Neural crest cell (in vitro differentiated cells): ENCODE measurements around the gene SAP25. TPM values are rescaled to one million over a fixed set of nuclear protein-coding genes. Genes with fewer than 3 reads are reported as not detected.

ENCODE experiments used
- DNase-seq: peaks from one replicate; pipeline ENCODE4 v3.0.0; 2021; ENCODE audit warnings: low read depth, mixed read lengths, low spot score
- H3K27ac Mint-ChIP-seq: one replicate; pipeline ENCODE4 v1.8.0; 2021; ENCODE audit warnings: mild to moderate bottlenecking, mixed read lengths; ENCODE audit not compliant: unreplicated experiment
- H3K27me3 Mint-ChIP-seq: 2 replicates; pipeline ENCODE4 v1.8.0; 2021; ENCODE audit warnings: low read depth, mild to moderate bottlenecking, mixed read lengths
- H3K36me3 Mint-ChIP-seq: 2 replicates; pipeline ENCODE4 v1.8.0; 2021; ENCODE audit warnings: low read depth, mild to moderate bottlenecking, mixed read lengths
- H3K4me1 Mint-ChIP-seq: 2 replicates; pipeline ENCODE4 v1.8.0; 2021; ENCODE audit warnings: mixed read lengths
- H3K4me3 Mint-ChIP-seq: one replicate; pipeline ENCODE4 v1.8.0; 2021; ENCODE audit warnings: mild to moderate bottlenecking, mixed read lengths
- H3K9me3 Mint-ChIP-seq: 2 replicates; pipeline ENCODE4 v1.8.0; 2021; ENCODE audit warnings: mixed read lengths
- total RNA-seq: library from RNA; stranded (reverse); gene quantifications from 2 replicates; pipeline ENCODE4 v1.2.1, GENCODE V29; 2021
- TF ChIP-seq, protein P1 (sequence below): fragments of 200-600 bp; sonication (generic); conservative IDR thresholded peaks from 2 replicates; pipeline ENCODE4 v1.5.0; 2021; ENCODE audit warnings: antibody characterized with exemption, mild to moderate bottlenecking

The SAP25 gene
- total RNA-seq, 1 donor from 2014 or later, result 3.4 TPM

- H3K4me3 Mint-ChIP-seq, result peak overlapping the region; percentile 54
- DNase-seq, result no peak
- TF ChIP-seq, protein P1, sequence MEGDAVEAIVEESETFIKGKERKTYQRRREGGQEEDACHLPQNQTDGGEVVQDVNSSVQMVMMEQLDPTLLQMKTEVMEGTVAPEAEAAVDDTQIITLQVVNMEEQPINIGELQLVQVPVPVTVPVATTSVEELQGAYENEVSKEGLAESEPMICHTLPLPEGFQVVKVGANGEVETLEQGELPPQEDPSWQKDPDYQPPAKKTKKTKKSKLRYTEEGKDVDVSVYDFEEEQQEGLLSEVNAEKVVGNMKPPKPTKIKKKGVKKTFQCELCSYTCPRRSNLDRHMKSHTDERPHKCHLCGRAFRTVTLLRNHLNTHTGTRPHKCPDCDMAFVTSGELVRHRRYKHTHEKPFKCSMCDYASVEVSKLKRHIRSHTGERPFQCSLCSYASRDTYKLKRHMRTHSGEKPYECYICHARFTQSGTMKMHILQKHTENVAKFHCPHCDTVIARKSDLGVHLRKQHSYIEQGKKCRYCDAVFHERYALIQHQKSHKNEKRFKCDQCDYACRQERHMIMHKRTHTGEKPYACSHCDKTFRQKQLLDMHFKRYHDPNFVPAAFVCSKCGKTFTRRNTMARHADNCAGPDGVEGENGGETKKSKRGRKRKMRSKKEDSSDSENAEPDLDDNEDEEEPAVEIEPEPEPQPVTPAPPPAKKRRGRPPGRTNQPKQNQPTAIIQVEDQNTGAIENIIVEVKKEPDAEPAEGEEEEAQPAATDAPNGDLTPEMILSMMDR, result no peak
- no peaks in the 10 kb centered on the region for H3K9me3 Mint-ChIP-seq
- H3K27me3 Mint-ChIP-seq, result peaks cover 3% of the 10 kb centered on the region
- peaks cover 5% of the 10 kb centered on the region for H3K4me1 Mint-ChIP-seq
- H3K27ac Mint-ChIP-seq, result no peak overlapping the region
- H3K36me3 Mint-ChIP-seq, result no peaks in the 10 kb centered on the region
These were observed 39.9 kb upstream of the SAP25 start for GRCh38 chr7:100613412-100614175.

GRCh38 chr7:100612730-100613390 is 39.2 kb upstream of the SAP25 start:
- no peak overlapping the region for H3K27ac Mint-ChIP-seq
- no peaks in the 10 kb centered on the region for H3K9me3 Mint-ChIP-seq
- H3K4me1 Mint-ChIP-seq, result peaks cover 5% of the 10 kb centered on the region
- H3K4me3 Mint-ChIP-seq, result peak overlapping the region; percentile 98
- no peaks in the 10 kb centered on the region for H3K36me3 Mint-ChIP-seq
- DNase-seq, result no peak
- TF ChIP-seq, protein P1, result peak; percentile 27
- H3K27me3 Mint-ChIP-seq, result peaks cover 6% of the 10 kb centered on the region

DNA sequence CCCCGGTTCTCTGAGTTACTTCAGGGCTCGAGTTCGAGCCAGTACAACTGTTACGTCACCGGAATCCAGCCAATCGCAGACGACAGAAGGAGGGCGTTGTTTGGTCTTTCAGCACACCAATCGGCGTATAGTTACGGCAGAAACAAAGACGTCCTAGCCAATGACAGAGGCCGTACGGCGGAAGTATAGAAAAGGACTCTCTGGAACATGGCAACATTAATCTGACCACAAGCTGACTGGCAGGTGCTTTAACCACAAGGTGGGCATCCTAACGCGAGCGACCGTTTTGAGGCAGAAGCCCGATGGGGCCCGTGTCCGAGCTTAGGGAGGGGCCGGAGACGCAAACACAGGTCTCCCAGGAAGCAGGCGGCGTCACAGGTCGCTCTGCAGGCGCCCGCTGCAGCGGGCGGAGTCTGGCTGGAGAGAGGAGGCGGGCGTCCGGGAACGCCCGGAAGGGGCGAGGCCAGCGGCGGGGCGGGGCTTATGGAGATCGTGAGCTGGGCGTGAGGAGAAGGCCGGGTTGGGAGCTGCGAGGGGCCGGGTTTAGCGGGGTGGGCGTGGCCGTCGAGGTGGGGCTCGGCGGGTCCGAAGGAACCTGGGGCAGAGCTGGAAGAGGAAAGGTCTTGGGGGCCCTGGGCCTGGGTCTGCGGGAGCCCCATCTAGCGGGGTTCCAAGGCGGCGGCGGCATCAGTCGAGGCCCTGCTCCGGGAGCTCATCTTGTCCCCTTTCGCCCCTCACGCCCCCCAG is 38.5 kb upstream of the SAP25 start, which contains the start of gene MOSPD3:
MOSPD3 (plus strand) TSS at position 558 of the 747 bp plus-strand sequence. CDS start 252 bp downstream, outside the sequence.
- peak; percentile 98 for DNase-seq
- no peaks in the 10 kb centered on the region for H3K36me3 Mint-ChIP-seq
- H3K4me1 Mint-ChIP-seq, result peaks cover 5% of the 10 kb centered on the region
- H3K4me3 Mint-ChIP-seq, result peak within 1 kb of the TSS; percentile 98
- H3K27me3 Mint-ChIP-seq, result peaks cover 13% of the 10 kb centered on the region
- TF ChIP-seq, protein P1, result no peak
- H3K27ac Mint-ChIP-seq, result peak within 1 kb of the TSS; percentile 100
- H3K9me3 Mint-ChIP-seq, result no peaks in the 10 kb centered on the region

GRCh38 chr7:100609958-100610357 is 36.3 kb upstream of the SAP25 start:
- peaks cover 11% of the 10 kb centered on the region for H3K4me1 Mint-ChIP-seq
- no peak overlapping the region for H3K27ac Mint-ChIP-seq
- no peaks in the 10 kb centered on the region for H3K36me3 Mint-ChIP-seq
- no peak for DNase-seq
- H3K27me3 Mint-ChIP-seq, result peaks cover 35% of the 10 kb centered on the region
- no peaks in the 10 kb centered on the region for H3K9me3 Mint-ChIP-seq
- TF ChIP-seq, protein P1, result no peak
- no peak overlapping the region for H3K4me3 Mint-ChIP-seq

DNA sequence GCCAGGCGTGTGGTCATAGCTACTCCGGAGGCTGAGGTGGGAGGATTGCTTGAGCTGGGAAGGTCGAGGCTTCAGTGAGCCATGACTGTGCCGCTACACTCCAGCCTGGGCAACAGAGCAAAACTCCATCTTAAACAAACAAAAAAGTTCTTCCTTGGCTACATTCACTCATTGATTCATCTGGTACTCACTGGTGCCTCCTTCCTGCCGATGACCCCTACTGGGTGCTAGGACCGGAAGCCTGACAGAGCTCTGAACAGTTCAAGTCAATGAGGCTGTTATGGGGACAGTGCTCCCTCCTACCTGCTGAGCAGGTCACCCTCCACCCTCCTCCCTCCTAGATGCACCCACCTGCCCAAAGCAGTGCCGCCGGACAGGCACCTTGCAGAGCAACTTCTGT is 33.4 kb upstream of the SAP25 start:
- Mint-ChIP-seq H3K9me3 (no peaks in the 10 kb centered on the region), H3K36me3 (no peaks in the 10 kb centered on the region), H3K4me1 (peaks cover 24% of the 10 kb centered on the region), H3K27me3 (peaks cover 51% of the 10 kb centered on the region), H3K27ac (no peak overlapping the region), H3K4me3 (peak overlapping the region; percentile 36)
- no peak for DNase-seq
- TF ChIP-seq, protein P1, result no peak
